GM12878 (cell line): Measurements from ENCODE around the gene TTLL12. TPM values are rescaled to one million over a fixed set of nuclear protein-coding genes. Genes with fewer than 3 reads are reported as not detected.

ENCODE experiments used
- ATAC-seq: fragments of 200-7000 bp; cut with Tn5 transposase; 3 replicates; pipeline ENCODE4 v1.9.1; 2020; ENCODE audit warnings: mild to moderate bottlenecking, moderate library complexity
- BruUV-seq: library from RNA; stranded (reverse); fragments of 400-500 nt; replicated peaks from 2 replicates; lab custom pipeline; 2021; lab: Mats Ljungman, UMichigan
- CTCF ChIA-PET: fragments of 300-600 bp; sonication (Branson Sonifier 250); formaldehyde crosslinking; extraction: SDS; loops from one replicate; lab custom pipeline; 2021; ENCODE audit warnings: inconsistent platforms; lab: Yijun Ruan, JAX
- POLR2A ChIA-PET: fragments of 350-600 bp; formaldehyde crosslinking; extraction: SDS; loops from one replicate; lab custom pipeline; 2021; ENCODE audit warnings: inconsistent platforms; lab: Charles Lee
- RAD21 ChIA-PET: fragments of 300-600 bp; sonication (Branson Sonifier 250); formaldehyde crosslinking; loops from one replicate; lab custom pipeline; 2023; ENCODE audit warnings: antibody characterized with exemption; ENCODE audit not compliant: unreplicated experiment; lab: Charles Lee
- SMC1A ChIA-PET: fragments of 300-600 bp; sonication (Branson Sonifier 250); formaldehyde crosslinking; loops from one replicate; lab custom pipeline; 2023; ENCODE audit not compliant: unreplicated experiment, uncharacterized antibody; lab: Charles Lee
- DNase-seq: peaks from one replicate; pipeline ENCODE4 v3.0.0-alpha.2; 2011; ENCODE audit warnings: low read depth, low spot score
- FAIRE-seq: peaks from 3 replicates; lab custom pipeline; 2011; peaks lifted over from hg19 to GRCh38; lab: Jason Lieb, UNC
- H2AFZ ChIP-seq: 2 replicates; pipeline ENCODE4 v1.6.0; 2011; ENCODE audit warnings: low read depth, low read length, control low read depth; ENCODE audit not compliant: control insufficient read depth
- H3K27ac ChIP-seq: 2 replicates; pipeline ENCODE4 v1.5.1; 2011; ENCODE audit warnings: control low read depth; ENCODE audit not compliant: control insufficient read depth, insufficient read depth
- H3K27me3 ChIP-seq, 2 experiments: replicated peaks in 1 of 2; 2 replicates each; pipeline versions ENCODE4 v1.6.0 to v1.6.1; 2011; ENCODE audit warnings: low read length in 1 of 2; ENCODE audit not compliant: control insufficient read depth in 2 of 2, insufficient read depth in 2 of 2
- H3K36me3 ChIP-seq, 2 experiments: 2 replicates each; pipeline ENCODE4 v1.5.1; 2011; ENCODE audit warnings: low read length in 1 of 2; ENCODE audit not compliant: control insufficient read depth in 2 of 2, insufficient read depth in 2 of 2
- H3K4me1 ChIP-seq: 2 replicates; pipeline ENCODE4 v1.6.1; 2011; ENCODE audit warnings: mild to moderate bottlenecking, low read length, moderate library complexity, mixed read lengths; ENCODE audit not compliant: control insufficient read depth, insufficient read depth
- H3K4me2 ChIP-seq: 2 replicates; pipeline ENCODE4 v1.6.0; 2011; ENCODE audit warnings: control low read depth; ENCODE audit not compliant: control insufficient read depth, insufficient read depth
- H3K4me3 ChIP-seq: fragments of 200-600 bp; sonication (generic); 2 replicates; pipeline ENCODE4 v1.5.1; 2016
- H3K79me2 ChIP-seq: 2 replicates; pipeline ENCODE4 v1.6.0; 2011; ENCODE audit warnings: low read length; ENCODE audit not compliant: control insufficient read depth, insufficient read depth
- H3K9ac ChIP-seq: 2 replicates; pipeline ENCODE4 v1.8.0; 2011; ENCODE audit warnings: low read length, control low read depth, mixed read lengths; ENCODE audit not compliant: control insufficient read depth, insufficient read depth
- H3K9me3 ChIP-seq: replicated peaks from 3 replicates; pipeline ENCODE4 v1.5.1; 2011; ENCODE audit warnings: mild to moderate bottlenecking, low read length; ENCODE audit not compliant: control insufficient read depth, insufficient read depth
- H4K20me1 ChIP-seq: 2 replicates; pipeline ENCODE4 v1.6.0; 2011; ENCODE audit not compliant: control insufficient read depth, insufficient read depth
- ASH2L ChIP-seq: fragments of 300-600, 200-600 bp; sonication (generic); IDR thresholded peaks from 2 replicates; pipeline ENCODE4 v1.6.1; 2017; ENCODE audit warnings: low read depth, mild to moderate bottlenecking, borderline replicate concordance
- BACH1 ChIP-seq: fragments of 450-650 bp; IDR thresholded peaks from 2 replicates; pipeline ENCODE4 v1.6.1; 2017; ENCODE audit warnings: mild to moderate bottlenecking, borderline replicate concordance
- CEBPB ChIP-seq, 2 experiments: fragments of 150-350 bp in 1 of 2; IDR thresholded peaks; 2 replicates each; pipeline ENCODE4 v1.6.1; 2012 to 2014; ENCODE audit warnings: low read depth in 2 of 2, low read length in 2 of 2, borderline replicate concordance in 1 of 2, inconsistent platforms in 1 of 2
- JUNB ChIP-seq: IDR thresholded peaks from 2 replicates; pipeline ENCODE4 v1.6.1; 2016; ENCODE audit warnings: antibody characterized with exemption, mild to moderate bottlenecking
- JUND ChIP-seq: IDR thresholded peaks from 2 replicates; pipeline ENCODE4 v1.6.1; 2012; ENCODE audit warnings: low read depth, mild to moderate bottlenecking, low read length, improper control_type of control experiment, moderate library complexity
- KAT2A ChIP-seq: conservative IDR thresholded peaks from 2 replicates; pipeline ENCODE4 v1.6.1; 2011; ENCODE audit warnings: low read depth, low read length; ENCODE audit not compliant: control insufficient read depth
- NR2C1 ChIP-seq: fragments of 450-650 bp; IDR thresholded peaks from 2 replicates; pipeline ENCODE4 v1.6.1; 2017; ENCODE audit warnings: antibody characterized with exemption, mild to moderate bottlenecking, moderate library complexity
- POU2F2 ChIP-seq: IDR thresholded peaks from 3 replicates; pipeline ENCODE4 v1.6.1; 2011; ENCODE audit warnings: low read depth, mild to moderate bottlenecking, low read length, borderline replicate concordance
- RAD51 ChIP-seq: fragments of 450-650 bp; IDR thresholded peaks from 2 replicates; pipeline ENCODE4 v1.6.1; 2016; ENCODE audit warnings: moderate library complexity, mild to moderate bottlenecking, inconsistent platforms
- RFX5 ChIP-seq: IDR thresholded peaks from 2 replicates; pipeline ENCODE4 v1.6.1; 2011; ENCODE audit warnings: low read depth, low read length, improper control_type of control experiment
- SMC3 ChIP-seq: IDR thresholded peaks from 2 replicates; pipeline ENCODE4 v1.6.1; 2011; ENCODE audit warnings: low read length, improper control_type of control experiment, borderline replicate concordance
- SREBF1 ChIP-seq: IDR thresholded peaks from 2 replicates; pipeline ENCODE4 v1.6.1; 2012; ENCODE audit warnings: mild to moderate bottlenecking, low read length
- TAF1 ChIP-seq: IDR thresholded peaks from 2 replicates; pipeline ENCODE4 v1.6.1; 2011; ENCODE audit warnings: mild to moderate bottlenecking, low read depth, low read length, borderline replicate concordance
- TBL1XR1 ChIP-seq: IDR thresholded peaks from 2 replicates; pipeline ENCODE4 v1.6.1; 2012; ENCODE audit warnings: low read depth, low read length, improper control_type of control experiment
- YBX1 ChIP-seq: fragments of 450-650 bp; IDR thresholded peaks from 2 replicates; pipeline ENCODE4 v1.6.1; 2016; ENCODE audit warnings: antibody characterized with exemption
- ZNF207 ChIP-seq: fragments of 450-650 bp; IDR thresholded peaks from 2 replicates; pipeline ENCODE4 v1.6.1; 2014; ENCODE audit warnings: antibody characterized with exemption, mild to moderate bottlenecking, borderline replicate concordance
- WGBS: methylation state at CpG from one replicate; pipeline ENCODE4 v1.1.6; 2016; ENCODE audit warnings: low lambda C conversion rate; ENCODE audit not compliant: insufficient replicate concordance, insufficient coverage; ENCODE audit errors: missing lambda C conversion rate; 5-methylcytosine and 5-hydroxymethylcytosine counted together
- in situ Hi-C: fragments of 300-500 bp; cut with MboI; formaldehyde crosslinking; loops from 9 replicates; pipeline ENCODE4 v1.14.3; 2018; ENCODE audit warnings: mixed read lengths
- intact Hi-C: fragments of 100-400 bp; cut with micrococcal nuclease; formaldehyde crosslinking; loops from one replicate; pipeline ENCODE4 v1.14.2; 2022; ENCODE audit not compliant: unreplicated experiment
- polyA plus RNA-seq, 11 experiments: library from polyadenylated mRNA; depleted of rRNA in 4 of 11; unstranded in 6 of 11; stranded (reverse) in 5 of 11; fragments of >200 nt; fragmentation: Nextera tagmentation in 4 of 11; fragmentation: Illumina TruSeq in 1 of 11; extraction: Ambion mirVana in 4 of 11; extraction: Trizol in 1 of 11; gene quantifications; 1 replicate in 1 of 11; 2 replicates in 10 of 11; pipeline versions ENCODE4 v1.2.1 to v1.2.3, GENCODE V29; 2011 to 2016; ENCODE audit warnings: inconsistent platforms in 2 of 11, missing spikeins in 2 of 11, low read depth in 1 of 11
- total RNA-seq, 4 experiments: library from RNA; depleted of rRNA in 3 of 4; stranded (reverse); fragments of >200 nt in 3 of 4; fragmentation: Illumina TruSeq in 1 of 4; extraction: Trizol in 1 of 4; gene quantifications; 2 replicates each; pipeline versions ENCODE4 v1.2.1 to v1.2.3, GENCODE V29; 2013 to 2021
- TF ChIP-seq, protein P1 (sequence below): fragments of 450-650 bp; IDR thresholded peaks from 2 replicates; pipeline ENCODE4 v1.6.1; 2014; ENCODE audit warnings: mild to moderate bottlenecking
- TF ChIP-seq, protein P2 (sequence below): IDR thresholded peaks from 2 replicates; pipeline ENCODE4 v1.6.1; 2011; ENCODE audit warnings: borderline replicate concordance, low read depth, mild to moderate bottlenecking, moderate library complexity, low read length; ENCODE audit not compliant: insufficient read depth, poor library complexity, severe bottlenecking
- TF ChIP-seq, protein P3 (sequence below): fragments of 450-650 bp; IDR thresholded peaks from 2 replicates; pipeline ENCODE4 v1.6.1; 2017; ENCODE audit warnings: mild to moderate bottlenecking, moderate library complexity

Gene TTLL12
- total and polyA plus RNA-seq, 10 of the 15 experiments (the other 5 are each of a cell fraction or from before 2014, with no cell fraction given): 1.00 to 89.8 (median 38.5) TPM

DNA sequence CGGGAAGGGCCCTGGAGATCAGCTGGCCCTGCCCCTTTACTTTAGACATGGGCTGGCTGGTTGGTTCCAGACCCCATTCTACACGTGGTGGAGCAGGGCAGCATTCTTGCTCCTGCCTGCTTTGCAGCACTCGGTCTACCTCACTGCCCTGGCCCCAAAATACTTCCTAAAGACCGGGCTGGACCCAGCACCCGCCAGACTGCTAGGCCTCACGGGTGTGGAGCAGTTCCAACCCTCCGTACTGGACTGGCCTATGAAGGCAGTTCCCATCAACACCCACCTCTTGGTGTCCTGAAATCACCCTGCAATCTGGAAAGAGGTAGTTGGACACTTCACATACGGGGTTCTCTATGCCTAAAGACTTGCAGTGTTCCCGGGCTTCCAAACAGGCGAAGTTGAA is 50.1 kb downstream of the TTLL12 start (continued):
- TF ChIP-seq ASH2L (no peak), NR2C1 (no peak), KAT2A (no peak), RFX5 (no peak), CEBPB (IDR thresholded peaks at IDR 0.05; ENCODE audit: borderline replicate concordance in 1 of 2, low read depth in 2 of 2, low read length in 2 of 2) (no peak), RAD51 (no peak), YBX1 (no peak)

DNA sequence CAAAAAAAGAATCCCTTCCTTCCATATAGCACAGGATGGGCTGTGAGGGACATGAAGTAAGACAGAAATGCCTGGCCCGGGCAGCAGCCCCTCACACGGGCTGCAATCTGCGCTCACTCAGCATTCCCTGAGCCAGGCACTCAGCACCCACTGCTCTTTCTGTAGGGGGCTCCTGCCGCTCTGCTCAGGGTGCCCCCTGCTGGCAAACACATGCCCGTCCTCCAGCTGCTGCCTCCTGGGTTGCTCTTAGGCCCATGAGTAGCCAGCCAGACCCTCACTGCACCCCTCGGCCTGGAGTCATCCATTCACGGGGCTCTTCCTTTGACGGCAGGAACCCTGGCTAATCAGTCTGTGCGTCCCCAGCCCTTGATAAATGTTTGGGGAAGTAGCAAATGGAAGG is 50.7 kb downstream of the TTLL12 start:
- FAIRE-seq: no peak
- in situ Hi-C loops: no loop called here
- no peaks in the 10 kb centered on the region for H3K79me2 ChIP-seq
- TF ChIP-seq, protein P1, sequence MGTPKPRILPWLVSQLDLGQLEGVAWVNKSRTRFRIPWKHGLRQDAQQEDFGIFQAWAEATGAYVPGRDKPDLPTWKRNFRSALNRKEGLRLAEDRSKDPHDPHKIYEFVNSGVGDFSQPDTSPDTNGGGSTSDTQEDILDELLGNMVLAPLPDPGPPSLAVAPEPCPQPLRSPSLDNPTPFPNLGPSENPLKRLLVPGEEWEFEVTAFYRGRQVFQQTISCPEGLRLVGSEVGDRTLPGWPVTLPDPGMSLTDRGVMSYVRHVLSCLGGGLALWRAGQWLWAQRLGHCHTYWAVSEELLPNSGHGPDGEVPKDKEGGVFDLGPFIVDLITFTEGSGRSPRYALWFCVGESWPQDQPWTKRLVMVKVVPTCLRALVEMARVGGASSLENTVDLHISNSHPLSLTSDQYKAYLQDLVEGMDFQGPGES: no peak
- TF ChIP-seq, protein P2, sequence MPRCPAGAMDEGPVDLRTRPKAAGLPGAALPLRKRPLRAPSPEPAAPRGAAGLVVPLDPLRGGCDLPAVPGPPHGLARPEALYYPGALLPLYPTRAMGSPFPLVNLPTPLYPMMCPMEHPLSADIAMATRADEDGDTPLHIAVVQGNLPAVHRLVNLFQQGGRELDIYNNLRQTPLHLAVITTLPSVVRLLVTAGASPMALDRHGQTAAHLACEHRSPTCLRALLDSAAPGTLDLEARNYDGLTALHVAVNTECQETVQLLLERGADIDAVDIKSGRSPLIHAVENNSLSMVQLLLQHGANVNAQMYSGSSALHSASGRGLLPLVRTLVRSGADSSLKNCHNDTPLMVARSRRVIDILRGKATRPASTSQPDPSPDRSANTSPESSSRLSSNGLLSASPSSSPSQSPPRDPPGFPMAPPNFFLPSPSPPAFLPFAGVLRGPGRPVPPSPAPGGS: no peak
- TF ChIP-seq POU2F2 (no peak), SMC3 (peak; percentile 58; the same call in 1 of the 2 replicates), TAF1 (no peak), SREBF1 (no peak), YBX1 (no peak), TBL1XR1 (no peak), JUND (no peak), ZNF207 (no peak), JUNB (no peak), BACH1 (no peak)
- TF ChIP-seq, protein P3, sequence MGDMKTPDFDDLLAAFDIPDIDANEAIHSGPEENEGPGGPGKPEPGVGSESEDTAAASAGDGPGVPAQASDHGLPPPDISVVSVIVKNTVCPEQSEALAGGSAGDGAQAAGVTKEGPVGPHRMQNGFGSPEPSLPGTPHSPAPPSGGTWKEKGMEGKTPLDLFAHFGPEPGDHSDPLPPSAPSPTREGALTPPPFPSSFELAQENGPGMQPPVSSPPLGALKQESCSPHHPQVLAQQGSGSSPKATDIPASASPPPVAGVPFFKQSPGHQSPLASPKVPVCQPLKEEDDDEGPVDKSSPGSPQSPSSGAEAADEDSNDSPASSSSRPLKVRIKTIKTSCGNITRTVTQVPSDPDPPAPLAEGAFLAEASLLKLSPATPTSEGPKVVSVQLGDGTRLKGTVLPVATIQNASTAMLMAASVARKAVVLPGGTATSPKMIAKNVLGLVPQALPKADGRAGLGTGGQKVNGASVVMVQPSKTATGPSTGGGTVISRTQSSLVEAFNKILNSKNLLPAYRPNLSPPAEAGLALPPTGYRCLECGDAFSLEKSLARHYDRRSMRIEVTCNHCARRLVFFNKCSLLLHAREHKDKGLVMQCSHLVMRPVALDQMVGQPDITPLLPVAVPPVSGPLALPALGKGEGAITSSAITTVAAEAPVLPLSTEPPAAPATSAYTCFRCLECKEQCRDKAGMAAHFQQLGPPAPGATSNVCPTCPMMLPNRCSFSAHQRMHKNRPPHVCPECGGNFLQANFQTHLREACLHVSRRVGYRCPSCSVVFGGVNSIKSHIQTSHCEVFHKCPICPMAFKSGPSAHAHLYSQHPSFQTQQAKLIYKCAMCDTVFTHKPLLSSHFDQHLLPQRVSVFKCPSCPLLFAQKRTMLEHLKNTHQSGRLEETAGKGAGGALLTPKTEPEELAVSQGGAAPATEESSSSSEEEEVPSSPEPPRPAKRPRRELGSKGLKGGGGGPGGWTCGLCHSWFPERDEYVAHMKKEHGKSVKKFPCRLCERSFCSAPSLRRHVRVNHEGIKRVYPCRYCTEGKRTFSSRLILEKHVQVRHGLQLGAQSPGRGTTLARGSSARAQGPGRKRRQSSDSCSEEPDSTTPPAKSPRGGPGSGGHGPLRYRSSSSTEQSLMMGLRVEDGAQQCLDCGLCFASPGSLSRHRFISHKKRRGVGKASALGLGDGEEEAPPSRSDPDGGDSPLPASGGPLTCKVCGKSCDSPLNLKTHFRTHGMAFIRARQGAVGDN: no peak

More for the DNA sequence above, 50.7 kb downstream of the TTLL12 start:
- POLR2A ChIA-PET: no interaction called here
- no peaks in the 10 kb centered on the region for H3K27me3 ChIP-seq
- H3K27ac ChIP-seq: no peak overlapping the region
- RAD21 ChIA-PET: no interaction called here
- SMC1A ChIA-PET: no interaction called here
- H3K4me1 ChIP-seq: no peaks in the 10 kb centered on the region
- no peak overlapping the region for H3K4me2 ChIP-seq
- no peak overlapping the region for H2AFZ ChIP-seq
- no TSS peak for BruUV-seq
- WGBS: 18% methylated on average over 9 of the region's 9 CpGs
- CTCF ChIA-PET: interaction anchor here (0.9 to 1.5 kb wide), 7 partner anchors 12 to 268 kb away, joined by 3 to 5 read pairs (median 3); partner anchors contain the start of gene BIK
- DNase-seq: no peak
- no peak overlapping the region for H3K9ac ChIP-seq
- H3K9me3 ChIP-seq: no peaks in the 10 kb centered on the region
- peaks cover 6 to 25% of the 10 kb centered on the region in 2 experiments for H3K36me3 ChIP-seq
- H4K20me1 ChIP-seq: no peaks in the 10 kb centered on the region
- ATAC-seq: peak; percentile 93
- H3K4me3 ChIP-seq: no peak overlapping the region
- intact Hi-C loops: no loop called here
